HFF-Myc (cell line): Measurements from ENCODE around the gene IL1RAP.

Experiments
- DNase-seq: peaks from one replicate; pipeline ENCODE4 v3.0.0-alpha.2; 2011; ENCODE audit warnings: low read depth; ENCODE audit errors: extremely low read depth
- H3K4me3 ChIP-seq: replicated peaks from 2 replicates; pipeline ENCODE4 v1.5.1; 2011; ENCODE audit warnings: low read depth, mild to moderate bottlenecking, control low read depth, low read length
- CTCF ChIP-seq: IDR thresholded peaks from 2 replicates; pipeline ENCODE4 v1.5.1; 2012; ENCODE audit warnings: mild to moderate bottlenecking, low read depth, low read length, control low read depth; ENCODE audit errors: missing control alignments

IL1RAP gene

DNA sequence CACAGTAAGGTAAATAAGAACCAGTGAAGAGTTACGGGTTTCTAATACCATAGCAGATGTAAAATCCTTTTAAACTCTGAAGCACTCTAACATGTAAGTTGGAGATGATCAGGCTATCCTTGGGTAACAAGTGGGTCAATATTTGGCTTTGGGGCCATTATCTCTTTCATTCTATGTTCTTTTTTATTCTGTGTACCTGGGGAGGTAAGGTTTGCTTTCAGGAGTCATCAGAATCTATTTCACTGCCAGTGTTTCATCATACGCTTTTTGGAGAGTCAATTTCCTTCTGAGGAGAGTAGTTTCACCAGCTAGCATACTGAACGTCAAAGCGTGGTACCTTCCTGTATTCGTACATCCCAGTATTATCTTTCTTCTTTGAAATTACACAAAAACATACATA, 182.1 kb downstream of the IL1RAP start:
- DNase-seq, result no peak
- H3K4me3 ChIP-seq, result no peak overlapping the region
- no peak for TF ChIP-seq CTCF

DNA sequence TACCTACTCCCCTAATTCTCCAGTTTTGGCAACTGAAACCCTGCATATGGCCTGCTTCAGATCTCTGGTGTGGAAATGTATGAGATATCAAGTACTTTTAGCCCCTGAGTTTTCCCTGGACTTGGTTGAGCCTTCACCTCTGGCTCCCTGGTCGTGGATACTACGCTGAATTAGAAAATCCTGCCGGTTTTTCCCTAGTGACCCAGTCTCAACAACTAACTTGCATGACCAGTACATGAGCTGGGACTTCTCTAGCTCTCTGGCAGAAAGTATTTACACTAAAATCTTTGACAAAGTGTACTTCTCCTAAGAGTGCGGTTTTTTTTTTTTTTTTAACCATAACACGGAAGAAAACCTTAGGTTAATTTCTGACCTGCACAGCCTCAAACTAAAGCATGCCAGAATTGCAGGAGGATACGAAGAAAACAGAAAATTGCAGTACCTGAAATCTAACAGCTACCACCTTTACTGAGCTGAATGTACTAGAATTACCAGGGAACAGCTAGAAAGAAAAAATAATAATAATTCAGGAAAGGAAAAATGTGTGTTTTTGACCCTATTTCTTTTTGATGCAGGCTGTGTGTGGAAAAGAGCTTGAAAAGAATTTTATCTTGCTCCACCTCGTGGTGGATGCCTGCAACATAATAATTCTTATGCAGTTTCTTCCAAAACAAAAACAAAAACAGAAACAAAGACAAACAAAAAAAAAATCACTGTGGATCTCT, 183.1 kb downstream of the IL1RAP start:
- TF ChIP-seq CTCF, result peak; percentile 27
- peak; percentile 7 for DNase-seq
- no peak overlapping the region for H3K4me3 ChIP-seq

DNA sequence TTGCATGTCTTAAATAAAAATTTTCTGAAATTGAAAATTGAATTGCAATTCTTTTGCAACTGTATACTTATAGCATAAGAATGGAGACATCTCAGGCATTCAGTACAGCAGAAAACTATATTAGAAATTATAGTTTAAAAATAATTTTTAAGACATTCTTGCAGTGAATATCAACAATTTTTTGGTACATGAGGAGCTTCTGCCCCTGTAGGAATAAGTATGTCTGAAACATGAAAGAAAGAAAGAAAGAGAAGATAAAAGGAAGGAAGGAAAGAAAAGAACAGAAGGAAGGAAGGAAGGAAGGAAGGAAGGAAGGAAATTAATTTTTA, 183.6 kb downstream of the IL1RAP start:
- DNase-seq, result no peak
- no peak overlapping the region for H3K4me3 ChIP-seq
- TF ChIP-seq CTCF, result no peak

DNA sequence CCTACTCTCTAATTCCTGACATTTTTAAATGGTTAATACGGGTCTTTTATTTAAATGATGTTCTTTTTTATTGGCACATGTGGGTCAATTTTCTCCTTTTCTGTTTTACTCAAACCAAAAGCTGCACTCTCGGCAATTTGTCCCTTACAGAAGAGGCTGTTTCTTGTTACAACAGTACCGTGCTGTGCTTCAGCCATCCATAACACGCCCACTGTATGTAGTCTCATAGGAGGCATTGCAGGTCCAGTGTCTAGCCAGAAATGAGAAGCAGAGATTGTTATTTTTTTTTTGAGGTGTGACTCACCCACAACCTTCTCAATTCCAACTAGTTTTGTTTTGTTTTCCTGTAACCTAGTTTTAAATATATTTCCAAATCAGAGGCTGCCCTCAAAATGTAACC, 184.0 kb downstream of the IL1RAP start:
- no peak overlapping the region for H3K4me3 ChIP-seq
- peak; percentile 4 for DNase-seq
- TF ChIP-seq CTCF, result no peak

DNA sequence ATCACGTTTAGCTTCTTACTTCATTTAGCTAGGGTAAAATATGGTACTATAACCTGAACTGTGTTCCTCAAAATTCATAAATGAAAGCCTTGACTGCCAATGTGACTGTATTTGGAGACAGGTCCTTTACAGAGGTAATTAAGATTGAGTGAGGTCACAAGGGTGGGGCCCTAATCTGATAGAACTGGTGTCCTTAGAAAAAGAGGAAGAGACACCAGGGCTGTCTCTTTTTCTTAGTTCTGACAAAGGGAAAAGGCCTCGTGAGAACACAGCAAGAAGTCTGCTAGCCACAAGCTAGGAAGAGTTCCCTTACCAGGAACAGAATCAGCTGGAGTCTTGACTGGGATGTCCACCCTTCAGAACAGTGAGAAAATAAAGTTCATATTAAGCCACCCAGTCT, 185.9 kb downstream of the IL1RAP start:
- no peak for TF ChIP-seq CTCF
- H3K4me3 ChIP-seq, result no peak overlapping the region
- no peak for DNase-seq

DNA sequence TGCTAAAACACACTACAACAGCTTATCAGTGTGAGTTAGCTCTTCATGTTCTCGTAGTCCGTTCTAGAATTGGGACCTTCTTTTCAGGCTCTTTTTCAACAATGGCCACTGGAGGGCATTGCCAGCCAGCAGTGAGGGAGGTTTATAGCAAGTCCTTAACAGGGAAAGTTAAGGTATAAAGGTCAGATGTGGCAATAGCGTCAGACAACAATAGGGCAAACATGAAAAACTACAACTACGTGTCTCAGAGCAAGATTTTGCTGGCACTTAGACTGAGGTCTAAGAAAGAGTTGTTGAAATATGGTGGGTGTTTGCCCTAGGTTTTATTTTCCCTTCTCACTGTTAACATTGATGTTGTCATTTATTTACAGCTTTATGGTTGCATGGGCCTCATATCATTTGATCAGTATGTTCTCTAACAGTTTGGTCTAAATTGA, 187.2 kb downstream of the IL1RAP start:
- TF ChIP-seq CTCF, result peak; percentile 30
- DNase-seq, result peak; percentile 2
- H3K4me3 ChIP-seq, result no peak overlapping the region

DNA sequence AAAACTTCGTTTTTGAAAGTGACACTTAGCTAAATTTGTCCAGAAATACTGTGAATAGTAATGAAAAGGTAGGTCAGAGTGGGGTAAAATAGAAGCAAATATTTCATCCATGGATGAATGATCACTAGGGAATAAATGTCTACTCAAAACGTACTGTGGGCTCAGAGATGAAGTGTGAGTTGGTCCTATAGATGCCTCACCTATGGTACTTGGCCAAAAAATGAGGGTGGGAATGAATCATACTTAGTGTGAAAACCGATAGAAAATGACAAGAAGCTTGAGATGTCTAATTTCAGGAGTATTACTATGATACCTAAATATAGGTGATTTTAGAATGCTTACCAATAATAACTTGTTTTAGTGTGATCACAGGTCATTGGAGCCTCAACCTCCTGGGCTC, 192.7 kb downstream of the IL1RAP start:
- TF ChIP-seq CTCF, result no peak
- DNase-seq, result no peak
- no peak overlapping the region for H3K4me3 ChIP-seq
